ENCODE data around the gene SRPK2.

DNA sequence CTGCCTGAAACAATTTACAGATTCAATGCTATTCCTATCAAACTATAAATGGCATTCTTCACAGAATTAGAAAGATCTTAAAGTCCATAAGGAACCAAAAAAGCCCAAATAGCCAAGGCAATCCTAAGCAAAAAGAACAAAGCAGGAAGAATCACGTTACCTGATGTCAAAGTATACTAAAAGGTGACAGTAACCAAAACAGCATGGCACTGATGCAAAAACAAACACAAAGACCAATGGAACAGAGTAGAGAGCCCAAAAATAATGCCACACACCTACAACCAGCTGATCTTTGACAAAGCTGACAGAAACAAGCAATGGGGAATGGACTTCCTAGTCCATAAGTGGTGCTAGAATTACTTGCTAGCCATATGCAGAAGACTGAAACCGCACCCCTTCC, 208.7 kb downstream of the SRPK2 start:
- TF ChIP-seq POLR2A (IDR thresholded peaks at IDR 0.05; ENCODE audit: low read depth, low read length) (no peak), POLR2AphosphoS5 (IDR thresholded peaks at IDR 0.05; ENCODE audit: low read depth, low read length) (no peak)
